CD14-positive monocyte (primary cell): ENCODE results near the gene SYT7. TPM values are rescaled to one million over a fixed set of nuclear protein-coding genes. Genes with fewer than 3 reads are reported as not detected.

Source experiments
- DNase-seq, 3 donors: peaks; one replicate each; pipeline ENCODE4 v3.0.0-alpha.2; 2011 to 2022
- H2AFZ ChIP-seq: 2 replicates; pipeline ENCODE4 v1.6.0; 2012; ENCODE audit warnings: mild to moderate bottlenecking, low read depth, low read length, inconsistent platforms; ENCODE audit not compliant: insufficient read depth, poor library complexity, severe bottlenecking
- H3K27ac ChIP-seq, 2 donors: 1 replicate in 1 of 2; 2 replicates in 1 of 2; pipeline ENCODE4 v1.5.1; 2012 to 2013; ENCODE audit warnings: low read length in 2 of 2, control low read depth in 1 of 2, inconsistent platforms in 1 of 2, low read depth in 1 of 2, mild to moderate bottlenecking in 1 of 2
- H3K27me3 ChIP-seq, 2 donors: one replicate each; pipeline versions ENCODE4 v1.6.0 to v1.6.1; 2011 to 2013; ENCODE audit warnings: low read length in 2 of 2; ENCODE audit not compliant: control insufficient read depth in 2 of 2, insufficient read depth in 2 of 2
- H3K36me3 ChIP-seq, 2 donors: replicated peaks in 1 of 2; 1 replicate in 1 of 2; 2 replicates in 1 of 2; pipeline versions ENCODE4 v1.5.1 to v1.6.1; 2012 to 2013; ENCODE audit warnings: low read length in 2 of 2, control low read depth in 1 of 2, inconsistent platforms in 1 of 2, mild to moderate bottlenecking in 1 of 2; ENCODE audit not compliant: insufficient read depth in 2 of 2, control insufficient read depth in 1 of 2
- H3K4me1 ChIP-seq, 2 donors: 1 replicate in 1 of 2; 2 replicates in 1 of 2; pipeline versions ENCODE4 v1.5.1 to v1.6.1; 2012 to 2013; ENCODE audit warnings: low read length in 2 of 2, control low read depth in 1 of 2, inconsistent platforms in 1 of 2, mild to moderate bottlenecking in 1 of 2, moderate library complexity in 1 of 2; ENCODE audit not compliant: insufficient read depth in 2 of 2, control insufficient read depth in 1 of 2
- H3K4me2 ChIP-seq: replicated peaks from 2 replicates; pipeline ENCODE3; 2012; ENCODE audit warnings: low read length, moderate library complexity, mild to moderate bottlenecking; ENCODE audit not compliant: poor library complexity, severe bottlenecking; ENCODE audit errors: extremely low read depth
- H3K4me3 ChIP-seq, 3 experiments: fragments of 200-600 bp in 1 of 3; sonication (generic) in 1 of 3; replicated peaks in 1 of 3; 1 replicate in 2 of 3; 2 replicates in 1 of 3; pipeline ENCODE4 v1.5.1; 2011 to 2013; ENCODE audit warnings: low read length in 3 of 3, mild to moderate bottlenecking in 3 of 3, control low read depth in 2 of 3, low read depth in 2 of 3, inconsistent platforms in 1 of 3, moderate library complexity in 1 of 3
- H3K79me2 ChIP-seq: 2 replicates; pipeline ENCODE4 v1.6.0; 2012; ENCODE audit warnings: mild to moderate bottlenecking, control low read depth, inconsistent platforms, low read length, moderate library complexity; ENCODE audit not compliant: insufficient read depth
- H3K9ac ChIP-seq: 2 replicates; pipeline ENCODE4 v1.6.0; 2017; ENCODE audit warnings: low read length, mild to moderate bottlenecking; ENCODE audit not compliant: insufficient read depth, poor library complexity, severe bottlenecking
- H3K9me3 ChIP-seq, 2 donors: replicated peaks in 1 of 2; 1 replicate in 1 of 2; 2 replicates in 1 of 2; pipeline versions ENCODE4 v1.5.1 to v1.6.1; 2012 to 2013; ENCODE audit warnings: low read length in 2 of 2, control low read depth in 1 of 2; ENCODE audit not compliant: control insufficient read depth in 1 of 2, insufficient read depth in 1 of 2
- H4K20me1 ChIP-seq: 2 replicates; pipeline ENCODE4 v1.6.0; 2012; ENCODE audit warnings: mild to moderate bottlenecking, low read length, control low read depth, moderate library complexity; ENCODE audit not compliant: insufficient read depth
- H3K27ac Mint-ChIP-seq, 7 donors: one replicate each; pipeline ENCODE4 v1.8.0; 2020; ENCODE audit warnings: mild to moderate bottlenecking in 7 of 7, mixed read lengths in 7 of 7, moderate library complexity in 6 of 7, inconsistent platforms in 2 of 7
- H3K27me3 Mint-ChIP-seq, 3 donors: one replicate each; pipeline ENCODE4 v1.8.0; 2021 to 2022; ENCODE audit warnings: low read depth in 3 of 3, mild to moderate bottlenecking in 3 of 3, mixed read lengths in 3 of 3, moderate library complexity in 3 of 3, inconsistent platforms in 1 of 3
- H3K36me3 Mint-ChIP-seq, 2 donors: one replicate each; pipeline ENCODE4 v1.8.0; 2020; ENCODE audit warnings: mixed read lengths in 2 of 2, inconsistent platforms in 1 of 2, mild to moderate bottlenecking in 1 of 2
- H3K4me1 Mint-ChIP-seq: one replicate; pipeline ENCODE4 v1.8.0; 2020; ENCODE audit warnings: mild to moderate bottlenecking, mixed read lengths
- H3K4me3 Mint-ChIP-seq, 2 donors: one replicate each; pipeline ENCODE4 v1.8.0; 2020; ENCODE audit warnings: mild to moderate bottlenecking in 2 of 2, mixed read lengths in 2 of 2, moderate library complexity in 1 of 2
- H3K9me3 Mint-ChIP-seq, 7 donors: one replicate each; pipeline ENCODE4 v1.8.0; 2020 to 2022; ENCODE audit warnings: mixed read lengths in 7 of 7, mild to moderate bottlenecking in 6 of 7, moderate library complexity in 6 of 7, inconsistent platforms in 2 of 7
- WGBS: methylation state at CpG from one replicate; pipeline ENCODE4 v1.1.5; 2013; ENCODE audit warnings: missing lambda C conversion rate; ENCODE audit not compliant: insufficient coverage; 5-methylcytosine and 5-hydroxymethylcytosine counted together
- intact Hi-C, 2 donors: fragments of 100-400 bp; cut with micrococcal nuclease; formaldehyde crosslinking; loops; one replicate each; pipeline versions ENCODE4 v1.15.0 to v1.15.1; 2023
- polyA plus RNA-seq, 3 donors: library from polyadenylated mRNA; depleted of rRNA in 1 of 3; unstranded in 2 of 3; stranded (reverse) in 1 of 3; fragments of 300-500 nt in 2 of 3; fragments of >200 nt in 1 of 3; fragmentation: Illumina TruSeq in 2 of 3; gene quantifications; 1 replicate in 2 of 3; 2 replicates in 1 of 3; pipeline ENCODE4 v1.2.3, GENCODE V29; 2012 to 2021
- TF ChIP-seq, protein P1 (sequence below): fragments of 200-600 bp; IDR thresholded peaks from one replicate; pipeline ENCODE4 v1.8.0; 2022; ENCODE audit warnings: antibody characterized with exemption, mild to moderate bottlenecking

Gene SYT7
- polyA plus RNA-seq, 3 donors: not detected

- no peaks in the 10 kb centered on the region for H3K36me3 Mint-ChIP-seq
- H2AFZ ChIP-seq: no peak overlapping the region
- no peaks in the 10 kb centered on the region for H3K79me2 ChIP-seq
- H3K27ac ChIP-seq: no peak overlapping the region
- intact Hi-C loops: no loop called here
- no peak overlapping the region for H3K4me3 ChIP-seq
- 72% methylated on average over 3 of the region's 3 CpGs for WGBS
- H3K36me3 ChIP-seq: no peaks in the 10 kb centered on the region
- TF ChIP-seq, protein P1, sequence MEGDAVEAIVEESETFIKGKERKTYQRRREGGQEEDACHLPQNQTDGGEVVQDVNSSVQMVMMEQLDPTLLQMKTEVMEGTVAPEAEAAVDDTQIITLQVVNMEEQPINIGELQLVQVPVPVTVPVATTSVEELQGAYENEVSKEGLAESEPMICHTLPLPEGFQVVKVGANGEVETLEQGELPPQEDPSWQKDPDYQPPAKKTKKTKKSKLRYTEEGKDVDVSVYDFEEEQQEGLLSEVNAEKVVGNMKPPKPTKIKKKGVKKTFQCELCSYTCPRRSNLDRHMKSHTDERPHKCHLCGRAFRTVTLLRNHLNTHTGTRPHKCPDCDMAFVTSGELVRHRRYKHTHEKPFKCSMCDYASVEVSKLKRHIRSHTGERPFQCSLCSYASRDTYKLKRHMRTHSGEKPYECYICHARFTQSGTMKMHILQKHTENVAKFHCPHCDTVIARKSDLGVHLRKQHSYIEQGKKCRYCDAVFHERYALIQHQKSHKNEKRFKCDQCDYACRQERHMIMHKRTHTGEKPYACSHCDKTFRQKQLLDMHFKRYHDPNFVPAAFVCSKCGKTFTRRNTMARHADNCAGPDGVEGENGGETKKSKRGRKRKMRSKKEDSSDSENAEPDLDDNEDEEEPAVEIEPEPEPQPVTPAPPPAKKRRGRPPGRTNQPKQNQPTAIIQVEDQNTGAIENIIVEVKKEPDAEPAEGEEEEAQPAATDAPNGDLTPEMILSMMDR: no peak
- H4K20me1 ChIP-seq: no peaks in the 10 kb centered on the region
- H3K4me1 Mint-ChIP-seq: no peaks in the 10 kb centered on the region
- H3K27ac Mint-ChIP-seq: no peak overlapping the region
- H3K9ac ChIP-seq: no peak overlapping the region
- no peak for DNase-seq
- peaks cover 54 to 73% (median 54%) of the 10 kb centered on the region in 3 donors for H3K27me3 Mint-ChIP-seq
- H3K27me3 ChIP-seq: peaks cover 19 to 48% of the 10 kb centered on the region in 2 donors
- H3K9me3 ChIP-seq: peaks cover 0 to 12% of the 10 kb centered on the region in 2 donors
- H3K4me1 ChIP-seq: no peaks in the 10 kb centered on the region
- H3K9me3 Mint-ChIP-seq: peaks cover 0 to 2% (median 0%) of the 10 kb centered on the region in 7 donors
- no peak overlapping the region for H3K4me2 ChIP-seq
- peak overlapping the region in 1 of 2 donors; percentile 83 for H3K4me3 Mint-ChIP-seq
Observed at GRCh38 chr11:61556621-61557020, 24.3 kb downstream of the SYT7 start.

DNA sequence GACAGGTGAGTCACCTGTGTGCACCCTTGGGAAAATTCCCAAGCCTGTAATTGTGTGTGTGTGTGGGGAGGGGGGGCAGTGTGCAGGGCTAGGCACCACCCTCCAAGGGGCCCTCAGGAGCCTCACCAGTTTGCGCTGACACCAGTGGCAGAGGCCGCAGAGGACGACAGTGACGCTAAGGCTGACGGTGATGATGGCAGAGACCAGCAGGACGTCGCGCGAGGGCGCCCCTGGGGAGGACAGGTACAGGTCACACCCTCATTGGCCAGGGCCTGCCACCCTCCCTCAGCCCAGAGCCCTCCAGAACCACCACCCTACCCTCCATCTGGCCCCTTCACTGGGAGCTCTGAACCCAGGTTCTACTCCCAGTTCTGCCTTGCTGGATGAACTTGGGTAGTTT lies 24.9 kb downstream of the SYT7 start:
- no peaks in the 10 kb centered on the region for H3K36me3 ChIP-seq
- H3K9ac ChIP-seq: no peak overlapping the region
- no peak overlapping the region for H3K27ac ChIP-seq
- peak overlapping the region in 1 of 2 donors; percentile 83 for H3K4me3 Mint-ChIP-seq
- peaks cover 0 to 2% (median 0%) of the 10 kb centered on the region in 7 donors for H3K9me3 Mint-ChIP-seq
- H3K79me2 ChIP-seq: no peaks in the 10 kb centered on the region
- H3K27ac Mint-ChIP-seq: no peak overlapping the region
- no peaks in the 10 kb centered on the region for H3K4me1 Mint-ChIP-seq
- 62% methylated on average over 10 of the region's 10 CpGs for WGBS
- DNase-seq: no peak
- peaks cover 54 to 73% (median 54%) of the 10 kb centered on the region in 3 donors for H3K27me3 Mint-ChIP-seq
- TF ChIP-seq, protein P1: no peak
- peaks cover 0 to 12% of the 10 kb centered on the region in 2 donors for H3K9me3 ChIP-seq
- H3K27me3 ChIP-seq: peaks cover 19 to 48% of the 10 kb centered on the region in 2 donors
- H3K4me3 ChIP-seq: no peak overlapping the region
- H3K4me1 ChIP-seq: no peaks in the 10 kb centered on the region
- intact Hi-C loops: no loop called here
- H2AFZ ChIP-seq: no peak overlapping the region
- H4K20me1 ChIP-seq: no peaks in the 10 kb centered on the region
- no peaks in the 10 kb centered on the region for H3K36me3 Mint-ChIP-seq
- no peak overlapping the region for H3K4me2 ChIP-seq
